ENCODE measurements around the gene SLC8A3. TPM values are rescaled to one million over a fixed set of nuclear protein-coding genes. Genes with fewer than 3 reads are reported as not detected.

The SLC8A3 gene, protein sequence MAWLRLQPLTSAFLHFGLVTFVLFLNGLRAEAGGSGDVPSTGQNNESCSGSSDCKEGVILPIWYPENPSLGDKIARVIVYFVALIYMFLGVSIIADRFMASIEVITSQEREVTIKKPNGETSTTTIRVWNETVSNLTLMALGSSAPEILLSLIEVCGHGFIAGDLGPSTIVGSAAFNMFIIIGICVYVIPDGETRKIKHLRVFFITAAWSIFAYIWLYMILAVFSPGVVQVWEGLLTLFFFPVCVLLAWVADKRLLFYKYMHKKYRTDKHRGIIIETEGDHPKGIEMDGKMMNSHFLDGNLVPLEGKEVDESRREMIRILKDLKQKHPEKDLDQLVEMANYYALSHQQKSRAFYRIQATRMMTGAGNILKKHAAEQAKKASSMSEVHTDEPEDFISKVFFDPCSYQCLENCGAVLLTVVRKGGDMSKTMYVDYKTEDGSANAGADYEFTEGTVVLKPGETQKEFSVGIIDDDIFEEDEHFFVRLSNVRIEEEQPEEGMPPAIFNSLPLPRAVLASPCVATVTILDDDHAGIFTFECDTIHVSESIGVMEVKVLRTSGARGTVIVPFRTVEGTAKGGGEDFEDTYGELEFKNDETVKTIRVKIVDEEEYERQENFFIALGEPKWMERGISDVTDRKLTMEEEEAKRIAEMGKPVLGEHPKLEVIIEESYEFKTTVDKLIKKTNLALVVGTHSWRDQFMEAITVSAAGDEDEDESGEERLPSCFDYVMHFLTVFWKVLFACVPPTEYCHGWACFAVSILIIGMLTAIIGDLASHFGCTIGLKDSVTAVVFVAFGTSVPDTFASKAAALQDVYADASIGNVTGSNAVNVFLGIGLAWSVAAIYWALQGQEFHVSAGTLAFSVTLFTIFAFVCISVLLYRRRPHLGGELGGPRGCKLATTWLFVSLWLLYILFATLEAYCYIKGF
- 0.22 and 0.26 TPM in 2 replicates for total RNA-seq

DNA sequence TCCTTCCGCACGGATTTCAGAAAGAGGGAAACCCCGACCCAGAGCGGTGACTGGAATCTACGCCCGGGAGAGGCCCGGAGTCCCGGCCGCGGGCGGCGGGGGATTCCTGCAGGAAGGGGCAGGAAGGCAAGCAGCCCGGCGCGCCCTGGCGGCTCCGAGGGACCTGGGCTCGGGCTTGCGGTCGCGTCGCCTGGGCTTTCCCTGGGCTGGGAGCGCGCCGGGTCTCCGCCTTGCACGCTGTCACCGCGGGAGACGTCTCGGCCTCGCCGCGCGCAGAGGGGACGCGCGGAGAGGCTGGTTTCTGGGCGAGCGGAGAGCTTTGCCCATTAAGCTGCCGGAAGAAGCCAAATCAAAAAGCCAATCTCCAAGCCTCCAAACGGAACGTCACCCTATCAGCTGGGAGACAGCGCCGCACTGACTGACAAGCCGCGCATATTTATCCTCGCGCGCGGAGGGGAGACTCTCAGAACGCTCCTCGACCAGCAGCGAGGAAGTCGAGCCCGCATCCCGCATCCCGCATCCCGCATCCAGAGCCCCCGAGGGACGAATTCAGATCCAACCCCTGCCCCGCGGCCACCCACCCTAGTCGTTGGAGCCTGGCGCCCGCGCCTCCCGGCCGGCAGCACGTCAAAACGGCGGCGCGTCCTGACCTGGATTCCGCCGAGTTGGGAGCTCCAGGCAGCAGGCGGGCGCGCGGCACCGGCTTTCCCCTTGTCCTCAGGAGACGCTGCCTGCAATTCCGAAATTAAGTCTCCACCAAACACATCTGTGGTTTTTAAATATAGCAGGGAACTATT lies at the start of gene SLC8A3:
Gene SLC8A3, minus strand, starts transcription at position 293 of the 797 bp plus-strand sequence. CDS start 20,529 bp downstream, outside the sequence.

Other genes starting within 250 kb of the SLC8A3 start
- 40.8 and 43.8 TPM in 2 replicates for gene COX16, start 170.7 kb upstream of the SLC8A3 start, total RNA-seq
- gene SYNJ2BP, start 228.1 kb upstream of the SLC8A3 start, total RNA-seq, result 21.9 and 22.5 TPM in 2 replicates